Fibroblast of lung (primary cell): ENCODE data around the gene CORO2B. TPM values are rescaled to one million over a fixed set of nuclear protein-coding genes. Genes with fewer than 3 reads are reported as not detected.

ENCODE experiments used
- DNase-seq, 2 donors: peaks; one replicate each; pipeline versions ENCODE4 v3.0.0 to v3.0.0-alpha.2; 2010; ENCODE audit warnings: low read depth in 2 of 2
- H2AFZ ChIP-seq: 2 replicates; pipeline ENCODE4 v1.5.1; 2012; ENCODE audit warnings: low read length, control low read depth, inconsistent platforms
- H3K27ac ChIP-seq: 2 replicates; pipeline ENCODE4 v1.5.1; 2011; ENCODE audit warnings: low read length, control low read depth; ENCODE audit not compliant: insufficient read depth
- H3K27me3 ChIP-seq: 2 replicates; pipeline ENCODE4 v1.5.1; 2011; ENCODE audit warnings: mild to moderate bottlenecking, low read length; ENCODE audit not compliant: control insufficient read depth, insufficient read depth
- H3K36me3 ChIP-seq: 2 replicates; pipeline ENCODE4 v1.5.1; 2011; ENCODE audit warnings: low read length; ENCODE audit not compliant: control insufficient read depth, insufficient read depth
- H3K4me1 ChIP-seq: 2 replicates; pipeline ENCODE4 v1.5.1; 2011; ENCODE audit warnings: low read length; ENCODE audit not compliant: control insufficient read depth, insufficient read depth; ENCODE audit errors: extremely low read depth
- H3K4me2 ChIP-seq: 2 replicates; pipeline ENCODE4 v1.5.1; 2011; ENCODE audit warnings: low read length, control low read depth; ENCODE audit not compliant: insufficient read depth; ENCODE audit errors: extremely low read depth
- H3K4me3 ChIP-seq, 4 experiments: fragments of 200-600 bp in 1 of 4; sonication (generic) in 1 of 4; replicated peaks in 1 of 4; 2 replicates each; pipeline ENCODE4 v1.5.1; 2011 to 2016; ENCODE audit warnings: low read length in 4 of 4, low read depth in 3 of 4, mild to moderate bottlenecking in 3 of 4, control low read depth in 2 of 4, inconsistent platforms in 1 of 4, mixed read lengths in 1 of 4; ENCODE audit not compliant: insufficient read depth in 1 of 4; ENCODE audit errors: control extremely low read depth in 1 of 4
- H3K79me2 ChIP-seq: 2 replicates; pipeline ENCODE4 v1.5.1; 2012; ENCODE audit warnings: mild to moderate bottlenecking, low read length, inconsistent platforms; ENCODE audit not compliant: control insufficient read depth, insufficient read depth
- H3K9ac ChIP-seq: 2 replicates; pipeline ENCODE4 v1.5.1; 2011; ENCODE audit warnings: mild to moderate bottlenecking, low read length, control low read depth; ENCODE audit not compliant: insufficient read depth
- H3K9me3 ChIP-seq: 2 replicates; pipeline ENCODE4 v1.5.1; 2012; ENCODE audit warnings: low read depth, low read length; ENCODE audit not compliant: control insufficient read depth, insufficient read depth
- H4K20me1 ChIP-seq: 2 replicates; pipeline ENCODE4 v1.5.1; 2011; ENCODE audit warnings: low read length; ENCODE audit not compliant: control insufficient read depth, insufficient read depth; ENCODE audit errors: extremely low read depth
- EZH2 ChIP-seq: IDR thresholded peaks from 2 replicates; pipeline ENCODE4 v1.5.1; 2012; ENCODE audit warnings: low read length, control low read depth, mild to moderate bottlenecking; ENCODE audit errors: missing control alignments
- polyA plus RNA-seq, 2 donors: library from polyadenylated mRNA; depleted of rRNA in 1 of 2; stranded (reverse) in 1 of 2; unstranded in 1 of 2; fragments of >200 nt; gene quantifications; 2 replicates each; pipeline ENCODE4 v1.2.1, GENCODE V29; 2011 to 2012; ENCODE audit warnings: missing spikeins in 1 of 2
- total RNA-seq: library from RNA; depleted of rRNA; stranded (reverse); fragments of >200 nt; gene quantifications from 2 replicates; pipeline ENCODE4 v1.2.1, GENCODE V29; 2014
- TF ChIP-seq, protein P1 (sequence below), 2 donors: IDR thresholded peaks in 1 of 2; conservative IDR thresholded peaks in 1 of 2; 1 replicate in 1 of 2; 2 replicates in 1 of 2; pipeline ENCODE4 v1.5.1; 2011 to 2012; ENCODE audit warnings: low read length in 2 of 2, control low read depth in 1 of 2, inconsistent platforms in 1 of 2, low read depth in 1 of 2, mild to moderate bottlenecking in 1 of 2

The CORO2B gene
- total and polyA plus RNA-seq, 2 donors (not counting 1 experiment from before 2014, with no cell fraction given), result 17.5 to 25.3 TPM

- Histone ChIP-seq H4K20me1 (no peaks in the 10 kb centered on the region), H2AFZ (no peak overlapping the region), H3K36me3 (no peaks in the 10 kb centered on the region), H3K9me3 (no peaks in the 10 kb centered on the region), H3K4me1 (no peaks in the 10 kb centered on the region), H3K4me3 (no peak overlapping the region), H3K4me2 (no peak overlapping the region), H3K27ac (no peak overlapping the region), H3K9ac (no peak overlapping the region), H3K27me3 (peaks cover 22% of the 10 kb centered on the region), H3K79me2 (no peaks in the 10 kb centered on the region)
- TF ChIP-seq EZH2, result no peak
- TF ChIP-seq, protein P1, sequence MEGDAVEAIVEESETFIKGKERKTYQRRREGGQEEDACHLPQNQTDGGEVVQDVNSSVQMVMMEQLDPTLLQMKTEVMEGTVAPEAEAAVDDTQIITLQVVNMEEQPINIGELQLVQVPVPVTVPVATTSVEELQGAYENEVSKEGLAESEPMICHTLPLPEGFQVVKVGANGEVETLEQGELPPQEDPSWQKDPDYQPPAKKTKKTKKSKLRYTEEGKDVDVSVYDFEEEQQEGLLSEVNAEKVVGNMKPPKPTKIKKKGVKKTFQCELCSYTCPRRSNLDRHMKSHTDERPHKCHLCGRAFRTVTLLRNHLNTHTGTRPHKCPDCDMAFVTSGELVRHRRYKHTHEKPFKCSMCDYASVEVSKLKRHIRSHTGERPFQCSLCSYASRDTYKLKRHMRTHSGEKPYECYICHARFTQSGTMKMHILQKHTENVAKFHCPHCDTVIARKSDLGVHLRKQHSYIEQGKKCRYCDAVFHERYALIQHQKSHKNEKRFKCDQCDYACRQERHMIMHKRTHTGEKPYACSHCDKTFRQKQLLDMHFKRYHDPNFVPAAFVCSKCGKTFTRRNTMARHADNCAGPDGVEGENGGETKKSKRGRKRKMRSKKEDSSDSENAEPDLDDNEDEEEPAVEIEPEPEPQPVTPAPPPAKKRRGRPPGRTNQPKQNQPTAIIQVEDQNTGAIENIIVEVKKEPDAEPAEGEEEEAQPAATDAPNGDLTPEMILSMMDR (conservative IDR thresholded peaks at IDR 0.05 in 1 of 2, IDR thresholded peaks at IDR 0.05 in 1 of 2; ENCODE audit: low read depth in 1 of 2, low read length in 2 of 2), result no peak
- DNase-seq, result no peak
Measured at GRCh38 chr15:68570974-68571373, 7.8 kb upstream of the CORO2B start.

DNA sequence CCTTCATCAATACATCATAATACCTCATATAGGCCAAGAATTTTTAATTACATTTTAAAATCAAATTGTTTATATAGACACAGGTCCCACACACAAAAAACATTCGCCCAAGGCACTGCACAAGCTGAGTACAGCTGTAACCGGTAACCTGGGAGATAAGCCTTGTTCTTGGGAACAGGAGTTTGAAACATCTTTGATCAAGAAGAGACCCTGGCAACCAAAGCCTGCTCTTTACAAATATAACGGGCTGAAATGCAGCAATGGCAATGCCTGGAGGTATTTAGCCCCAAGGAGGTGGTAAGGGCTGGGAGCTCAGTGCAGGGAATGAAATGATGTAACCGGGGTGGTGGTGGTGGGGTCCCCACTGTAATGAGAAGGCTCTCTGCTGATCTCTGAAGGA lies 7.2 kb upstream of the CORO2B start:
- Histone ChIP-seq H2AFZ (no peak overlapping the region), H3K9ac (no peak overlapping the region), H3K79me2 (no peaks in the 10 kb centered on the region), H3K4me2 (no peak overlapping the region), H3K4me3 (no peak overlapping the region), H3K27ac (no peak overlapping the region), H3K36me3 (no peaks in the 10 kb centered on the region), H3K9me3 (no peaks in the 10 kb centered on the region), H3K4me1 (no peaks in the 10 kb centered on the region), H4K20me1 (no peaks in the 10 kb centered on the region), H3K27me3 (peaks cover 22% of the 10 kb centered on the region)
- TF ChIP-seq, protein P1 (conservative IDR thresholded peaks at IDR 0.05 in 1 of 2, IDR thresholded peaks at IDR 0.05 in 1 of 2; ENCODE audit: low read depth in 1 of 2, low read length in 2 of 2), result no peak
- TF ChIP-seq EZH2, result no peak
- DNase-seq, result no peak

GRCh38 chr15:68572309-68572708 lies 6.5 kb upstream of the CORO2B start:
- no peak for TF ChIP-seq EZH2
- TF ChIP-seq, protein P1 (conservative IDR thresholded peaks at IDR 0.05 in 1 of 2, IDR thresholded peaks at IDR 0.05 in 1 of 2; ENCODE audit: low read depth in 1 of 2, low read length in 2 of 2), result no peak
- DNase-seq, result no peak
- Histone ChIP-seq H3K9ac (no peak overlapping the region), H3K27ac (no peak overlapping the region), H2AFZ (no peak overlapping the region), H3K27me3 (peaks cover 22% of the 10 kb centered on the region), H3K79me2 (no peaks in the 10 kb centered on the region), H4K20me1 (no peaks in the 10 kb centered on the region), H3K36me3 (no peaks in the 10 kb centered on the region), H3K4me3 (no peak overlapping the region), H3K4me2 (no peak overlapping the region), H3K4me1 (no peaks in the 10 kb centered on the region), H3K9me3 (no peaks in the 10 kb centered on the region)
